Hematopoietic multipotent progenitor cell treated with erythropoietin and hydrocortisone succinate and interleukin-3 and kit ligand, for 8 days (in vitro differentiated cells): Measurements from ENCODE around the gene BPIFB2.
"Not testable (repeated sequence)": the region's sequence is repeated elsewhere in the genome, so short reads cannot be mapped to it uniquely, and the experiment has no call there.

Experiments
- DNase-seq: peaks from one replicate; pipeline ENCODE4 v3.0.0-alpha.2; 2015

The BPIFB2 gene, protein sequence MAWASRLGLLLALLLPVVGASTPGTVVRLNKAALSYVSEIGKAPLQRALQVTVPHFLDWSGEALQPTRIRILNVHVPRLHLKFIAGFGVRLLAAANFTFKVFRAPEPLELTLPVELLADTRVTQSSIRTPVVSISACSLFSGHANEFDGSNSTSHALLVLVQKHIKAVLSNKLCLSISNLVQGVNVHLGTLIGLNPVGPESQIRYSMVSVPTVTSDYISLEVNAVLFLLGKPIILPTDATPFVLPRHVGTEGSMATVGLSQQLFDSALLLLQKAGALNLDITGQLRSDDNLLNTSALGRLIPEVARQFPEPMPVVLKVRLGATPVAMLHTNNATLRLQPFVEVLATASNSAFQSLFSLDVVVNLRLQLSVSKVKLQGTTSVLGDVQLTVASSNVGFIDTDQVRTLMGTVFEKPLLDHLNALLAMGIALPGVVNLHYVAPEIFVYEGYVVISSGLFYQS

DNA sequence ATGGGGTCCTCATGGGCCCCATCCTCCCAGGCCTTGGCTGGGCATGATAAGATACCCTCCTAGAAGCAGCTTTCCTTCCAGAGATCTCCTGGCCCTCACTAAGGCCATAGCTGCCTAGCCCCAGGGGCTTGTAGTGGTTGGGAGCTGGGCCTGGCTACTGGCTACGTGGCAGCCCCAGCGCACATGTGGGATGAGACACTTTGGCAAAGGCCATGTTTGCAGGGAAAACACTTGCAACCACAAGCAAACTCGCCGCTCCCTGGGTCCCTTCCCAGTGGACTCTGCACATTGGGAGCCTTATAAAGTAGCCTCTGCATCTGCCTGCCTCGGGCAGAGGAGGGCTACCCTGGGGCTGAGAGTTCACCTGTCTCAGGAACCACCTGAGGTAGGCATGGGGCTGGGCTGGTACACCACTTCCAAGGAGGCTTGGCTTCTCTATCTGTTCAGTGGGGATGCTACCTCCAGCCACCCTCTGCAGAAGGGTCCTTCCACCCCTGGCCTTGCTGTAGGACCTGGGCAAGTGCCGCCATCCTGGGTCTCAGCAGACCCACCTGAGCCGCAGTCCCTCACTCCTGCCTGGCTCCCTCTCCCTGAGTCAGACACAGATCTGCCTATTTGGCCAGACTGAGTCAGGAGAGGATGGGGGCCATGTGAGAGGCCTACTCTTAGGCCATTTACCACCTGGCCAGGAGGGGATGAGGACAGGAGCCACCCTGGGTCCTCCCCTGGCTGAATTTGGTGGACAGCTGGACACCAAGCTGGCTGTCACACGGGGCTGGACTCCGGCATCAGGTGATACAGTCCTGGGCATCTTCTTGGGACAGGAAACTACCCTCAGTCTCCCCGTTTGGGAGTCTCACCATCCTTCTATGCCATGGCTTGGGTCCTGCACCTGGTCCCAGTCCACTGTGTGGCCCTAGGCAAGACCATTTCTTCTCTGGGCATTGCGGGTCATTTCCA lies at the start of gene BPIFB2:
Gene BPIFB2, plus strand, starts transcription at position 329 of the 960 bp plus-strand sequence. CDS start 871 bp downstream, outside the sequence.
- no peak for DNase-seq

DNA sequence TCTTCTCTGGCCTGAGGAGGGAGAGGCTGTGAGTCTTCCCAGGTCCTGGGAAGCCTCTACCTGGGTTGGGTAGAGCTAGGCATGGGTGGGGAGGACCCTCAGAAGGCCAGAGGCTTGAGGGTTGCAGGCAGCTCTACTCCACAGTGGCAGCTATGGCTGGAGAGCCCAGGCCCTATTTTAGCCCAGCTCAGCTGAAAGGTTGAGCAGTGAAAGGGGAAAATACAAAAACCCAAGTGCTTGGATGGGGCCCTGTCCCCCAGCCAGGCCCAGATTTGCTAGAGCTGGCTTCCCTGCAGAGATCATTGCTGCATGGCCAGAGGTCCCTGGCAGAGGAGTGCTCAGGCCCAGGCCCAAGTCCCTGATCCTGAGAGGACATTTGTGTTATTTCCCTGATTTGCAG lies 48.9 kb upstream of the BPIFB2 start:
- no peak for DNase-seq

DNA sequence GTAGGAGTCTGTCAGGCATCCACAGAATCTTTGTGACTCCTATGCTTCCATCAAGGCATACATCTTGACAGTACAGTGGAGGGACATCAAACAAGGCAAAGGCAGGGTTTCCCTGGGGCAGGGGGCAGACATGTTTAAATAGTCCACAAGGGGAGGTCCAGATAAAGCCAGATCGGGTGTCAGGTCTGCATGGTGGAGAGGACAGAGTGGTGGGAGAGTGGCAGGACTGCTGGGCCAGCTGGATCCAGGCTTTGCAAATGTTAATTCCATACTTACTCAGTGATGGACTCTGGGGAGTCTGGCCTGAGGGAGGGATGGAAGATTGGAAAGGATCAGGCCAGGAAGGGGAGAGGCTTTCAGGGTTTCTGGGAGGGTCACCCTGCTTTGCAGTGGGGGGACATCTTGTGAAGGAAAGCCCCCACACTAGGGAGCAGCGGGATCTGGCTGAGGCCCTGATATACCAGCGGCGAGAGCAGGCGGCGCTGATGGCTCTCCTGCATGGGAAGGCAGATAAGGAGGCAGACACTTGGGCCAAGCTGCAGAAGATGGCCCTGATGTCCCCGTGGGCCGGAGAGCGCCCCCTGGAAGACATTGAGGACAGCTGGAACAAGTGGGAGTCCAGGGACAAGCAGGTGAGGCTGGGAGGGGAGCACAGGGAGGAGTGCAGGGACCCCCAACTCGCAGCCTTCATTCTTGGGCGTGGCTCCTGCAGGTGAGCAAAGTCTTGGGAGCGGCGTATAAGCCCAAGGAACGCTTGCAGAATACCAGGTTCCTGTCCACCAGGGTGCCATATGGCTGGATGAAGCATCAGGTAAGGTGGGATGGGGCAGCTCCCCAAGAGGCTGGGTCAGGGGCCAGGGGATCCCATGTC lies 47.9 kb upstream of the BPIFB2 start:
- no peak for DNase-seq

DNA sequence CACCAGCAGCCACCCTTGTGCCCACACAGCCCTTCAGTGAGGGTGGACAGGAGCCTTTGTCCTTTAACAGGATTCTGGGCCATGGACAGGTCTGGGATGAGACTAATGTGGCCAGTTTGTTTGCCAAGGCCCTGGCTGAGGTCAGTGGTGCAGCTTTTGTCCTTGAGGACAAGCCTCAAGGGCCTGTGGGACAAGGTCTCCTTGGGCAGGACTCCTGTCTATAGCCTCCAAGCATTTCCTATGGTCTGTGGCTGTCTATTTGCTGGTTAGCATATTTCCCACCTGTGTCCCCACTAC lies 47.3 kb upstream of the BPIFB2 start:
- DNase-seq = no peak

DNA sequence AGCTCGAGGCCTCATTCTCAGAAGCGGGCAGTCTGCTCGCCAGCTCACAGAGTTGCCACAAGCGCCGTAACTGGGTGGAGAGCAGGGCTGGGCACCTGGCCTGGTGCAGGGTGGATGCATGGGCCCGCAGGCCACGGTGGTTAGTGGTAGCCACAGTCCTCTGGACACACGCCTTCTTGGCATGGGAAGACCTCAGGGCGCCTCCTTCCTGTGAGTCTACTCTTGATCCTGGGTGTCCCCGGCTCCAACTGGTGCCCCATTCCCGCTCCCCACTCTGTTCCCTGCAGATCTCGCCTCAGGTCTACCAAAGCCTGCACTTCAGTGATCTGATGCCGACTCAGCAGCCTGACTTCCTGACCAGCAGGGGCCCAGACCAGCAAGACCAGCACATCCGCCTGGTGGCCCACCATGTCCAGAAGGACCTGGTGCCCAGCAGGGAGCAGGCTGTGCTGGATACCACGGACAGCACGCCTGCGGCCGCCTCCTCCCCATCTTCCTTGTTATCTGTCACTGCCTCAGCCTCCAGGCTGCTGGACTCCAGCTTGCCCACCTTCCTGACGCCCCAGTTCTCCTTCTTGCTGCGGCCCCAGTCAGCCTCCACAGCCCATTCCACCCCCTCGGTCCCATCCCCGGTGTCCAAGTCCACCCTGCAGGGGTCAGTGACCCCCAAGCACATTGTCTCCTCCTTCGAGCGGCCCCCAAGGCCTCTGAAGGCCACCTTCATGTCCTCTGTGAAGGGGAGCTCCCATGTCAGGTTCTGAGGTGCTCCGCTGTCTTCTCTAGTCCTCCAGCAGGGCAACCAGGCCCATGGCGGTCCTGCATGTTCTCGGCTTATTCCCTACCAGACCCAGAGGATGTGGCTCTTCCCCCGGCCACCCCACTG lies 46.4 kb upstream of the BPIFB2 start:
- DNase-seq = no peak

DNA sequence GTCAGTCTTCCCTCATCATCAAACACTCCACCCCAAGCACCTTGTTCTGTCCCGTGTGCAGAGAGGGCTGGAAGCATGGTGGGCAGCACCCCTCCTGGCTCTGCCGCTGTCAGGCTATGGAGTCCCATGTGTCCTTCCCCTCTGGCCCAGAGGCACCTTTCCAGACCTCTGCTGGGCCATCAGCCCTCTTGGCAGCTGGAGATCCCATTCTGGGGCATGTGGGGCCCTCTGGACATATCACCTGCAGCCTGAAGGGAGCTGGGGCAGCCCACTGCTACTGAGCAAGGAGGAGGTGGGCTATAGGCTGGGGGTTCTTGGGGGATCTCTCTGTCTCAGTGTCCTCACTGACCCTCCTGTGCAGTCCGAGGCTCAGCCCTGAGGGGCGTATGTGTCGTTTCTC lies 45.5 kb upstream of the BPIFB2 start:
- DNase-seq = no peak

DNA sequence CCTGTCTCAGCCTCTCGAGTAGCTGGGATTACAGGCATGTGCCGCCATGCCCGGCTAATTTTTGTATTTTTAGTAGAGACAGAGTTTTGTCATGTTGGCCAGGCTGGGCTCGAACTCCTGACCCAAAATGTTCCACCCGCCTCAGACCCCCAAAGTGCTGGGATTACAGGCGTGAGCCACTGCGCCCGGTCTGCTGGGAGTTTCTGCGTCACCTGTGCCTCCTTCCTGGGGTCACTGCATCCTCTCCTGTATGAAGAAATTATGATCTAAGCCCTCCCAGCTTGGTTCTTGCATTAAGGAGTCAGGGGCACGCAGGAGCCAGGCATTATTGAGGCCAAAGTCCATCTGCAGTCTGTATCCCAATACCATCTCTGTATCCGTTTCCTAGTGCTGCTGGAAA lies 44.9 kb upstream of the BPIFB2 start:
- DNase-seq = not testable (repeated sequence)

DNA sequence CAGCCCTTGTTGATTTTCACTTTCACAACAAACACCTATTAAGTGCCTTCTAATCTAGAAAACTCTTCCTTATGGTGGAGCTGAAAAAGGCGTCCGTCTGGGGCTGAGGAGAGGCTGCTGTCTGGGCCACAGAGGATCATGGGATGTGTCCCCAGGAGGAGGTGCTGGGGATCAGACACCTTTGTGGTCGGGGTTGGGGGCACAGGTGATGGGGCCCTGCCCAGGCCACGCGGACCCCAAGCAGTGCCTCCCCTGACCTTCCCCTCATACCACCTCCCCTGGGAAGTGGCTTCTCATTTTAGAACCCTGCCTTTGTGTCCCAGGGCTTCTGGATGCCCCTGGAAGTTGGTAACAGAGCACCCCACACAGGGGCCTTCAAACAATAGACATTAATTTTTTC lies 44.3 kb upstream of the BPIFB2 start:
- DNase-seq = no peak

DNA sequence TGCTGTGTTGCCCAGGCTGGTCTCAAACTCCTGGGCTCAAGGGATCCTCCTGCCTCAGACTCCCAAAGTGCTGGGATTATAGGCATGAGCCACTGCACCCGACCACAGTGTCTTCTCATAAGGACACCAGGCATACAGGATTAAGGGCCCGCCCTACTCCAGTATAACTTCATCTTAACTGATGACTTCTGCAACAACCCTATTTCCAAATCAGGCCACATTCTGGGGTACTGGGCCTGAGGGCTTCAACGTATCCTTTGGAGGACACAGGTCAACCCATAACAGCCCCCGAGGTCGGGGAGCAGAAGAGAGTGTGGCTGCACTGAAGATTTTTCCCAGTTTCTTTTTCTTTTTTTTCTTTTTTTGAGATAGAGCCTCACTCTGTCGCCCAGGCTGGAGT lies 42.9 kb upstream of the BPIFB2 start:
- DNase-seq = no peak

DNA sequence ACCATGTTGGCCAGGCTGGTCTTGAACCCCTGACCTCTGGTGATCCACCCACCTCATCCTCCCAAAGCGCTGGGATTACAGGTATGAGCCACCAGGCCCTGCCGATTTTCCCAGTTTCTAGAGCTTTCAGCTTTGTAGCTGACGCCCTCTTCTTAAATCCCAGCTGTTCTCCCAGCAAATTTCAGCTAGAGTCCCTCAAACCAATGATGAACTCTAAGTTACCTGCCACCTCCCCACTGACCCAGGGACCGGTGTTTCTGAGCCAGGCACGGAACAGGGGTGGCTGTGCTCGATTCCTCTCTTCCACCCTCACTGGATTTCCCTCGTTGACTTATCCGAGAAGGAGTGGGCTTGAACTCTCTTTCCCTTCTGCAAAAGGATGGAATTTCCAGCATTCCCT lies 42.4 kb upstream of the BPIFB2 start:
- DNase-seq = no peak

DNA sequence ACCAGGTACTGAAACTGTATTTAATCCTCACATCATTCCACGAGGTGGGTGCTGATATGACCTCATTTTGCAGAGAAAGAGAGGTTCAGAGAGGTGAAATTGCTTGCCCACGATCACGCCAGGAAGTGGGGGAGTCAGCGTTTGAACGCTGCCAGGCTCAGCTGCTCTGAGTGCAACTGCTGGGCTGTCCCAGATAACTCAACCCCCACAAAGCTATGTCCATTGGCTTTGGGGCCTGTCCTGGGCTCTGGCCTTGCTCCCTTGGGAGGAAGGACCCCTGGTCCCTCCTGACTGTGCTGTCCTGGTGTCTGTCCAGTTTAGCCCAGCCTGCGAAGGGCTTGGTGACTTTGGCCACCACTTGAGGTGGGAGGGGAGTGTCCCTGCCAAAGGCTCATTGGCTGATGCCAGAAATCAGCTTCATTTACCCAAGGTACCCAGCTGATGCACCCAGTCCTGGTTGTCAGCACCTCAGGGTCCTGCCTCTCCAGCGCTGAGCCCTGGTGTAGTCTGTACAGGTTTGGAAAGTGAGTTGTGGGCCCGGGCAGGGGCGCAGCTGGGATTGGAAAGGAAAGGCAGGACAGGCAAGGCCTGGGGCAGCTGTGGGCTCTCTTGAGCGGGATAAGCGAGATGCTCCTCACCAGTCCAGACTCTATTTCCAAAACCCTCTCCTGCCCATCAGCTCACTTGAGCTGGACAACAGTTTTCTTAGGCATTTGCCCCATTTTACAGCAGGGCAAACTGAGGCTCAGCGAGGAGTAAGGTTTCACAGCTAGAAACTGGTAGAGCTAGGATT lies 41.7 kb upstream of the BPIFB2 start:
- DNase-seq = no peak

DNA sequence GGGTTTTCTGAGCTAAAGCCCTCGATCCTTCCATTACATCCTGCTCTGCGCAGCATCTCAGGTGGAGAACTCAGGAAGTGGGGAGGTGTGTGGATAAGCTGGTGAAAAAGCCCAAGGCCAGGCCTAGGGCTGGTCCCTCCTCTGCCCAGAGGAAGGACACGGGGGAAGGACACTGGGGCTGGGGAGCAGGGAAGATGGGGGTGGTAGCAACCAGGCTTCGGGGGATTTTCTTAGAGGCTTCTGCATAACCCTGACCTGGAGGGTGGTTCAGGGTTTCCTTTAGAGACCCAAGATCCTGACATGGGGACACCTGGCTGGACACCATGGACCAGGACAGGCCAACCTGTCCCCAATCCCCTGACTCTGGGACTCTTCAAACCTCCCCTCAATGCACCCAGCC lies 41.1 kb upstream of the BPIFB2 start:
- no peak for DNase-seq

DNA sequence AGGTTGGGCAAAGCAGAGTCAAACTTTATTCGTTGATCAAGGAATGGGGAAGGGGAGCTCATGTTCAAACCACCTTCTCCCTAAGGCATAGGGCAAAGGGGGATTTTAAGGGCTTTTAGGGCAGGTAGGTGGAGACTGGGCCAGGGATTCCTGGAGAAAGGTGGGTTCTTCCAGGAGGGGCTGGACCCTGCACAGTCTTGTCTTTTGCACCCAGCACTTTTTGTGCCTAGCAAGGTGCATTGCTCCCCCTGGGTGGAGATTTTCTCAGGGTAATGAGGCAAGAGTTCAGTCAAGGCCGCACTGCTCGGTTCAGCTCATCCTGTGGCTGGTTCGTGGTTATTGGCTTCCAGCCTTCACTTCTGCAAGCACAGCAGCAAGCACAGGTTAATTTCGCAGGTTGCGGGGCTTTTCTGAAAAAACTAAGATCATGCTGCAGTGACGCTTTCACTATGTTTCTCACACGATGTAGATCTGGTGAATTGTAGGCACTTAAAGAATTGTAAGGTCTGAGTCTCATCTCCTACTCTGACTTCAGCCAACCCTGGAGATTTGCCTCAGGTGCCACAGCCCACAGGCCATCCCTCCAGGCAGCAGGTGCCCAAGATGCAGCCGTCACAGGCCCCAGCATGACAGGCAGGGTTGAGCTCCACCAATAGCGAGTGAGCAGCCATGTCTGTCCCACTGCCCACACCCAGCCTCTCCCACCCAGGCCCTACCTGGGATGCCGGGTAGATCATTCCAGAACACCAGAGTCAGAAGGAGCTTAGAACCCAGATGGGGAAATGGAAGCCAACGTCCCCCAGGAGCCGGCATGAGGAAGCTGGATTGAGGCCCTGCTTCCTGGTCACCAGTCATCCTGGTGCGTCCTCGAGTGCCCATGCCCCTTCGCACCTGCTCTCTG lies 40.4 kb upstream of the BPIFB2 start:
- no peak for DNase-seq

DNA sequence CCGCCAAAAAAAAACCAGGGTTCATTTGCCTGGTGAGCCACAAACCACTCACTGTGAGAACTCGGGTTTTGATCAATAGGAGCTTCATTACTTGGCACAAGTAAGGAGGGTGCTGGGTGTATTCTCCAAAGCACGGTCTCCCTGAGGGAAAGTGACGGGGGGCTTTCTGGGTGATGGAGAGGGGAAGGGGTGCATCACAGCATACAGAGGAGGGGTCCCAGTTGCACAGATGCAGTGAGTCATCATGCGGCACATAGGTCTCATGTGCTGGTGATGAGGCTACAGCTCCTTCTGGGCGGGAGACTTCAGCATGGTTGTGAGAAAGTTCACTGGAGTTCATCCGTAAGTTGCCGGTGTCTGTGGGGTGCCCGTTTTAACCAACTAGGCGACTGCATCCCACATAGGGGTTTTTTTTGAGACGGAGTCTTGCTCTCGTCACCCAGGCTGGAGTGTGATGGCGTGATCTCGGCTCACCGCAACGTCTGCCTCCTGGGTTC lies 39.5 kb upstream of the BPIFB2 start:
- DNase-seq = no peak

DNA sequence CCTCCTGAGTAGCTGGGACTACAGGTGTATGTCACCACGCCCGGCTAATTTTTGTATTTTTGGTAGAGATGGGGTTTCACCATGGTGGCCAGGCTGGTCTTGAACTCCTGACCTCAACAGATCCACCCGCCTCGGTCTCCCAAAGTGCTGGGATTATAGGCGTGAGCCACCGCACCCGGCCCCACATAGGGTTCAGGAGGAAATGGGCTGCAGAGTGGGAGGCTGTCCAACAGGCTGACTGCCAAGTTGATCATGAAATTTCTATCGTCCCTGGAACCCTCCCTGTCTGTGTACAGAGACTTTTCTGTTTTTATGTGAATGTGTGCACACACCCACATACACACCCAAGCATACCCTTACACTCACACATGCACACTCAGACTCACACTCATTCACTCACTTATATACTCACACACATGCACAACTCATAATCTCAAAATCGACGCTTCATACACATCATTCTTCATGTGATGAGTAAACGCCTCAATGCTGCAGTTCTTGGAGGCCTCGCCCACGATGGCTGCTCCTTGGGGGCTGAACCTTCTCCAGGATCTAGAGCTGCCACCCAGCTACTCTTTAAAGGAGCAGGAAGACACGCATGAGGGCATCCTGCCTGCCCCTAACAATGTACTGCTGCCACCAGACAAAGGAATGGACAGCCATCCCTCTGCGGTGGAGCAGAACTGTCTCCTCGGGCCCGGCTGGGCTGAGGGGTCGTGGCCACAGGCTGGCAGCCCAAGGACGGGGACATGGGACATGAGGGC lies 38.8 kb upstream of the BPIFB2 start:
- DNase-seq = no peak

DNA sequence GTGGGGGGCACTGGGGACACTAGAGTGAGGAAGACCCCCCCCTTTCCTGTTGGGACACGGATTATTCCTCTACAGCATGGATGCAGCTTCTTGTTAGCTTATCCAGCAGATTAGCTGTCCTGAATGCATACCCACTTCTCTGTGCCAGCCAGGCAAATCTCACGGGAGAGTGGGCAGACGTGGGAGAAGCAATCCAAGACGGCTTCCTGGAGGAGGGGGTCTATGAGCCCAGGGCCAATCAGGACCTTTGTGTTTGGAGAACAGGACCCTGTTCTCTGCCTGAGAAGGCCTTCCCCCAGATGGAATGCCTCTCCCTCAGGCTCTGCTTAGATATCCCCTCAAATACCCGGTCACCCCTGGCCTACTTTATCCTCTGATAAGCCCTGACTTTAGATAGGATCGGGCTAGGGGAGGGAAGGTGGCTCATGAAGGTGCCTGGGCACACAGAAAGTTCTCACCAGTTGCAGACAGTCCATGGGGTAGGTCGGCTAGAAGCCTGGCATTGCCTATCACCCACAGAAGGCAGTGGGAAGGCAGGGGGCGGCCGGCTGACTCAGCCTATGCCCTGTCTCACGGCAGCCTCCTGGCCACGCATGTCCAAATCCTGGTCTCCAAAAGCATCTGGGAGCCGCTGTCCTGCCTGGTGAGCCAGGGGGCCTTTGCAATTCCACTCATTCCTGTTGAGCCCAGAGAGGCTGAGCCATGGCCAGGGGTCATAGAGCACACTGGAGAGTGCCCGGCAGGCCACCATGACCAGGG lies 38.0 kb upstream of the BPIFB2 start:
- DNase-seq = no peak

DNA sequence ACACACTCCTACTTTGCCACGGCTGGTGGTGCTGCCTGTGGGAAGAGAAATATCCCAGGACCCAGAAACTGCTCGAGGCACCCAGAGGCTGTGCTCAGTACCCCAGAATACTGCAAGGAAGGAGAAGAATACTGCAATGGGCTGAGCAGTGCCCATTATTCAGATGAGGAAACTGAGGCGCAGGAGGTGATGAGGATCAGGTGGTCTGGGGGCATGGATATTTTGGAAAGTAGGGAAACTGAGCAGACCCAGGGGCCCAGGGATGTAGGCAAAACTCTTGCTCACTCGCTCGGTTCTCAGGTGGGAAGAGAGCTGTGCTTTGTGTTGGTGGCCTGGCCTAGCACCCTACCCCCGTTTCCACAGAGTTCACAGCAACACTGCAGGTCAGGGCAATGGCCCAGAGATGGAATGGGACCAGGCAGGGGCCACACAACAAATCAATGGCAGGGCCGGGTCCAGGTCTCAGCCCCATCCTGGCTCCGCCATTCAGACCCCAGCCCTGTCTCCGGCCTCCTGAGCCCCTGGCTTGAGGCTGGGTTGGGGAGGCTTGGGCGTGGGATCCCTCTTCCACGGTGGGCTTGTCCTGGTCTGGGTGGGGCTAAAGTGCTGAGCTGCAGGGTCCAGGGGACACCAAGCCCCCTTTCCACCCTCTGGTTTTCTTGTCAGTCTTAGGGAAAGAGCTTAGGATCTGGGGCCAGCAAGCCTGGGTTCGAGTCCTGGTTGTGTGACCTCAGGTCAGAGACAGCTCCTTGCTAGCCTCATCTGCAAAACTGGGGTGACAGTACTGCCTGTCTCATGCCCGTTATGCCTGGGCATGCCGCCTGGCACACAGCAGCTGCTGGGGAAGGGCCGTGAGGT lies 37.2 kb upstream of the BPIFB2 start:
- DNase-seq = no peak
